Measurements from ENCODE around the gene BSDC1.

Gene BSDC1

DNA sequence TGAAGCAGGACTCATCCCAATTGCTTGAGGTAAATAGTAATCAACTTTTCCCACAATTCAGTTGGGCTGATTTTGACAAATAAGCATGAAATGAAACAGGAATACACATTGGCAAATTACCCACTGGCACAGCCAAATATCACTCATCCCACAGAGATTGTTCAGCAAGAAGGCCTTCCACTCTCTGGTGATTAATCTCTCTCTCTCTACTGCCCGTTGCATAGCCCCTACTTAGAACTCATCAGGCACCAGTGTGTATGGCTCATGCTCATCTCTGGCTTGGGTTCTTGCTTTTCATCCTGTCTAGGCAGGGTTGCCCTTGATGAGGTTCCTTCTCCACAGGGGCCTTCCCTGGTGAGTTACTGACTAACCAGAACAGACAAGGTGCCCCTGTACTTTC is 1.1 kb downstream of the BSDC1 start:
- H3K4me3 ChIP-seq (ENCODE audit: low read depth, low read length) = no peak overlapping the region

DNA sequence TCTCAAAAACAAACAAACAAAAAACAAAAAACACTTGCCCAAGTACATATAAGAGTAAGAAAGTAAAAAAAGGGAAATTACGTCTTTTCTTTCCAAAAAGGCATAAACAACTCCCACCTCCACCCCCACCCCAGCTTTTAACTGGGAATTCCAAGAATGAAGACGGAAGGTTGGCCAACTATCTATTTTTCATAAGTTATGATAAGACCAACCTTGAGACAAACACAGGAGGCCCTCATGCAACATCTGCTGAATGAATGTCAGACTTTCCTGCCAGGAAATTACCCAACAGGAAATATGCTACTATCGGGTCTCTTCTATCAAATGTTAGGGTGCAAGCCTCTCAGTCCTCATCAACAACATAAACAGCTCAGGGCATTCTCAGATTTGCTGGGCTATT is 1.9 kb downstream of the BSDC1 start:
- TF ChIP-seq, protein P1, sequence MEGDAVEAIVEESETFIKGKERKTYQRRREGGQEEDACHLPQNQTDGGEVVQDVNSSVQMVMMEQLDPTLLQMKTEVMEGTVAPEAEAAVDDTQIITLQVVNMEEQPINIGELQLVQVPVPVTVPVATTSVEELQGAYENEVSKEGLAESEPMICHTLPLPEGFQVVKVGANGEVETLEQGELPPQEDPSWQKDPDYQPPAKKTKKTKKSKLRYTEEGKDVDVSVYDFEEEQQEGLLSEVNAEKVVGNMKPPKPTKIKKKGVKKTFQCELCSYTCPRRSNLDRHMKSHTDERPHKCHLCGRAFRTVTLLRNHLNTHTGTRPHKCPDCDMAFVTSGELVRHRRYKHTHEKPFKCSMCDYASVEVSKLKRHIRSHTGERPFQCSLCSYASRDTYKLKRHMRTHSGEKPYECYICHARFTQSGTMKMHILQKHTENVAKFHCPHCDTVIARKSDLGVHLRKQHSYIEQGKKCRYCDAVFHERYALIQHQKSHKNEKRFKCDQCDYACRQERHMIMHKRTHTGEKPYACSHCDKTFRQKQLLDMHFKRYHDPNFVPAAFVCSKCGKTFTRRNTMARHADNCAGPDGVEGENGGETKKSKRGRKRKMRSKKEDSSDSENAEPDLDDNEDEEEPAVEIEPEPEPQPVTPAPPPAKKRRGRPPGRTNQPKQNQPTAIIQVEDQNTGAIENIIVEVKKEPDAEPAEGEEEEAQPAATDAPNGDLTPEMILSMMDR (IDR thresholded peaks at IDR 0.05; ENCODE audit: borderline replicate concordance, insufficient read depth, low read depth, low read length) = no peak
- no peak overlapping the region for H3K4me3 ChIP-seq (ENCODE audit: low read depth, low read length)

More for the DNA sequence above, 1.1 kb downstream of the BSDC1 start:
- TF ChIP-seq, protein P1 (IDR thresholded peaks at IDR 0.05; ENCODE audit: borderline replicate concordance, insufficient read depth, low read depth, low read length) = no peak

DNA sequence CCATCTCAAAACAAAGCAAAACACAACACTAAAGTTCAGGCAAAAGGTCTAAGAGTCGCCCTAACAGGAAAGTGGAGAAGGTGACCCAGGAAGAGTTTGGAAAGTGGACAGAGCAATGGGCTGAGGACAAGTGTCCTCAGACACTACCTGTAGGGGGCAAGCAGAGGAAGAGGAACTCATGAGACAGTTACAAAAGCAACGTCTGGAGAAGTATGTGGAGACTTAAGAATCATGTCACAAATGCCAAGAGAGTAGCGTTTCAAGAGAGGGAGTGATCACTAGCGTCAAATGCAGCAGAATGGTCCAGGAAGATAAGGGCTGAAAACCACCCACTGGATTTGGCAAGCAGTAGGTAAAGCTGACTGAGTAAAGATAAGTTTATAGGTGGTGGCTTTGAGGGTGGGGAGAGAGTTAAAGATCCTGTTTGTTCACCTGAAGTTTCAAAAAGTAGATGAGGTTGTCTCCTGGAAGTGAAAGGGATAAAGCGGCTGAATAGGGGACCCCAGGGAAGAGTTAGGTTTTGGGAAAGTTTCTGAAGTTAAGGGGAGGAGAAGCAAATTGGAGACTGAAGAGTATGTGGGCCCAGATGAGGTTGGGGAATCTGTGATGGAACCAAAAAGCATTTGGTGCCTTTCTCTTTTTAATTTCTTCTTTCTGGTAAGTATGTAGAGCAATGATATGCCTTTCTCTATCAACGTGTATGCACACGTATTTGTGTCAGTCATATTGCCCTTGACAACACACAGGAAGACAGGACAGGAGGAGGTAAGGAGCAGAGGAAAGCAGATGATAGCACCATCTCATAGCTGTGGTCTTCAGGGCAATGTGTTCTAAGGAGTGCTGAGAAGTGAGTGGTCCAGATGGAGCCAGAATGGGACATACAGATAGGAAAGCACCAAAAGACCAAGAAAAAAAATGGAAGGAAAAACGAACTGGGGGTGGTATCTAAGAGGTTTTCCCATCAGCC is 3.1 kb downstream of the BSDC1 start:
- TF ChIP-seq, protein P1 (IDR thresholded peaks at IDR 0.05; ENCODE audit: borderline replicate concordance, insufficient read depth, low read depth, low read length) = no peak
- no peak overlapping the region for H3K4me3 ChIP-seq (ENCODE audit: low read depth, low read length)

DNA sequence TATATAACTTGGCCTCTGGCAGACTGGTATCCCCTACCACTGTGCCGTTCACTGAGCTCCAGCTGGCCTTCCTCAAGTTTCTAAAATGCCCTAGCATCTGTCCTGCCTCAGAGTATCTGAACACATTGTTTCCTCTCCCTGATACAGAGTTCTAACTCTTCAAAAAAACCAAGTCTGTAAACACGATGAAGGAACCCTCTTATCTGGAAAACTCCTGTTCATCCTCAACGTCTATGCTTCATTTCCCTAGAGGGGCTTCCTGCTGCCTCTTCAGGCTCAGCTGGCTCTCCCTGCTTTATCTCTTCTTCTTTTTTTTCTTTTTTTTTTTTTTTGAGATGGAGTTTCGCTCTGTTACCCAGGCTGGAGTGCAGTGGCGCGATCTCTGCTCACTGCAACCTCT is 5.6 kb downstream of the BSDC1 start:
- TF ChIP-seq, protein P1 (IDR thresholded peaks at IDR 0.05; ENCODE audit: borderline replicate concordance, insufficient read depth, low read depth, low read length) = no peak
- no peak overlapping the region for H3K4me3 ChIP-seq (ENCODE audit: low read depth, low read length)

DNA sequence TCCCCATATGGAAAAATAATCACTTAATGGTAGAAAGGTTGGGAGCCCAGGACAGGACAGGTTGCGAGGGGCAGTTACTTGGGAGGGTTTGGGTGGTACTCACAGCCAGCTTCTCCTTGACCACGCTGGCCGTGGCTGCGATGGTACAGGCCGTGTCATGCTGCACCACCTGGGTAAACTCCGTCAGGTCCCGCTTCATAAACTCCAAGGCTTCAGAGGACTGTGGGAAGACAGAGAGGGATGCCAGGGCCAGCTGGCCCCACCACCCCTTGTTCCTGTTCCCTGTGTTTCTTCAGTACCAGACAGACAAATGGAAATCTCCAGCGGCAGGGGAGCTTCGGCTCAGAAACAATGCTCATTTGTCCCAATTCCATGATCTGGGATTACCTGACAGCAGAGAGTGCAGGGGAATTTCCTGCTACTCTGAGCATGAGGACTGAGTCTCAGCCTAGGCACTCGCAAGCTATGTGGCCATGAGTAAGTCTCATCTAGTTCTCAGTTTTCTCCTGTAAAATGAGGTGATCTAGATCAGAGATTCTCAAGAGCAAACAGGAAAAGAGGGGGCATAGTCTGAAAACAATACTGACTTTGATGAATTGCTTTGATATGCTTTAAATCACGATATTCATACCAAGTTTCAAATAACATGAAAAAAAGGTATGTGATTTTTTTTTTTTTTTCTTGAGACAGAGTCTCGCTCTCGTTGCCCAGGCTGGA is 7.4 kb downstream of the BSDC1 start:
- TF ChIP-seq, protein P1 (IDR thresholded peaks at IDR 0.05; ENCODE audit: borderline replicate concordance, insufficient read depth, low read depth, low read length) = no peak
- no peak overlapping the region for H3K4me3 ChIP-seq (ENCODE audit: low read depth, low read length)

DNA sequence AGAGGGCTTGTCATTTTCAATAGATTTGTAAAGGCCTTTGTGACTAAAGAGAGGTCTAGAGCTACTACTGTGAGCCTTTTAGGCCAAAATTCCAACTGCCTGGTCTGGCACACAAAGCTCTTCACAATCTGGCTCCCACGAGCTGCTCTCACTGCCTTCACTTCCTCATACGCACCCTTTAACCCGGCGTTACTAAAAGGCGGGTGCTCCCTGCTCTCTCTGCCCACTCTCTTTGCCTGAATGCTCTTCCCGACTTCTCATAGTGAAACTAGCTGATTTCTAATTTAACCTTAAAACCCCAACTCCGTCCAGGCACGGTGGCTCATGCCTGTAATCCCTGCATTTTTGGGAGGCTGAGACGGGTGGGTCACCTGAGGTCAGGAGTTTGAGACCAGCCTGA is 14.2 kb downstream of the BSDC1 start:
- no peak overlapping the region for H3K4me3 ChIP-seq (ENCODE audit: low read depth, low read length)
- TF ChIP-seq, protein P1 (IDR thresholded peaks at IDR 0.05; ENCODE audit: borderline replicate concordance, insufficient read depth, low read depth, low read length) = no peak

Measured in GM12875 (cell line).